Endothelial cell of umbilical vein (primary cell): ENCODE data around the gene CHMP4B.

Experiments
- CTCF ChIP-seq, 2 donors: IDR thresholded peaks; 1 replicate in 1 of 2; 2 replicates in 1 of 2; pipeline ENCODE4 v1.5.1; 2011; ENCODE audit warnings: low read length in 2 of 2, mild to moderate bottlenecking in 2 of 2, moderate library complexity in 2 of 2, control low read depth in 1 of 2, inconsistent platforms in 1 of 2, low read depth in 1 of 2; ENCODE audit not compliant: insufficient read depth in 1 of 2; ENCODE audit errors: extremely low read depth in 1 of 2
- EZH2 ChIP-seq: IDR thresholded peaks from 2 replicates; pipeline ENCODE4 v1.6.1; 2012; ENCODE audit warnings: borderline replicate concordance, low read depth, mild to moderate bottlenecking, moderate library complexity, low read length, inconsistent platforms; ENCODE audit not compliant: severe bottlenecking
- FOS ChIP-seq: IDR thresholded peaks from 2 replicates; pipeline ENCODE4 v1.6.1; 2011; ENCODE audit warnings: mild to moderate bottlenecking, low read length, moderate library complexity, borderline replicate concordance; ENCODE audit not compliant: insufficient read depth
- JUN ChIP-seq: IDR thresholded peaks from 2 replicates; pipeline ENCODE4 v1.6.1; 2011; ENCODE audit warnings: borderline replicate concordance, low read depth; ENCODE audit not compliant: insufficient read length, insufficient read depth
- MAX ChIP-seq: IDR thresholded peaks from 2 replicates; pipeline ENCODE4 v1.6.1; 2011; ENCODE audit not compliant: insufficient read depth, insufficient read length
- MYC ChIP-seq: IDR thresholded peaks from one replicate; pipeline ENCODE4 v1.6.1; 2011; ENCODE audit warnings: mild to moderate bottlenecking, low read depth, low read length
- POLR2A ChIP-seq: IDR thresholded peaks from 2 replicates; pipeline ENCODE4 v1.6.1; 2012; ENCODE audit warnings: low read depth, mild to moderate bottlenecking, control low read depth, low read length
- POLR2AphosphoS5 ChIP-seq: IDR thresholded peaks from 2 replicates; pipeline ENCODE4 v1.6.1; 2012; ENCODE audit warnings: low read depth, mild to moderate bottlenecking, control low read depth, low read length, moderate library complexity; ENCODE audit not compliant: insufficient read depth

GRCh38 chr20:33810259-33810658 lies 889 bp upstream of the CHMP4B start:
- TF ChIP-seq CTCF (IDR thresholded peaks at IDR 0.05; ENCODE audit: extremely low read depth in 1 of 2, insufficient read depth in 1 of 2, low read depth in 1 of 2, low read length in 2 of 2) (no peak), MYC (no peak), MAX (no peak), POLR2A (no peak), EZH2 (no peak), POLR2AphosphoS5 (no peak), JUN (no peak), FOS (no peak)
